Osteocyte (in vitro differentiated cells): ENCODE measurements around the gene MPL. TPM values are rescaled to one million over a fixed set of nuclear protein-coding genes. Genes with fewer than 3 reads are reported as not detected.

Experiments used
- DNase-seq: peaks from one replicate; pipeline ENCODE4 v3.0.0; 2021; ENCODE audit warnings: mixed read lengths; ENCODE audit not compliant: unreplicated experiment; ENCODE audit errors: extremely low spot score
- H3K27ac Mint-ChIP-seq: one replicate; pipeline ENCODE4 v1.8.0; 2021; ENCODE audit warnings: mild to moderate bottlenecking, mixed read lengths; ENCODE audit not compliant: unreplicated experiment
- H3K27me3 Mint-ChIP-seq: one replicate; pipeline ENCODE4 v1.8.0; 2021; ENCODE audit warnings: mixed read lengths; ENCODE audit not compliant: unreplicated experiment
- H3K36me3 Mint-ChIP-seq: one replicate; pipeline ENCODE4 v1.8.0; 2021; ENCODE audit warnings: mixed read lengths; ENCODE audit not compliant: unreplicated experiment
- H3K4me1 Mint-ChIP-seq: one replicate; pipeline ENCODE4 v1.8.0; 2021; ENCODE audit warnings: mixed read lengths; ENCODE audit not compliant: unreplicated experiment
- H3K4me3 Mint-ChIP-seq: one replicate; pipeline ENCODE4 v1.8.0; 2021; ENCODE audit warnings: mild to moderate bottlenecking, moderate library complexity, mixed read lengths; ENCODE audit not compliant: unreplicated experiment
- H3K9me3 Mint-ChIP-seq: one replicate; pipeline ENCODE4 v1.8.0; 2021; ENCODE audit warnings: mixed read lengths; ENCODE audit not compliant: unreplicated experiment
- CTCF ChIP-seq: fragments of 200-600 bp; sonication (generic); IDR thresholded peaks from 2 replicates; pipeline ENCODE4 v1.5.0; 2021; ENCODE audit warnings: antibody characterized with exemption, mild to moderate bottlenecking, moderate library complexity
- total RNA-seq: library from RNA; stranded (reverse); gene quantifications from 2 replicates; pipeline ENCODE4 v1.2.1, GENCODE V29; 2021

Gene MPL
- total RNA-seq, 1 donor from 2014 or later: not detected

DNA sequence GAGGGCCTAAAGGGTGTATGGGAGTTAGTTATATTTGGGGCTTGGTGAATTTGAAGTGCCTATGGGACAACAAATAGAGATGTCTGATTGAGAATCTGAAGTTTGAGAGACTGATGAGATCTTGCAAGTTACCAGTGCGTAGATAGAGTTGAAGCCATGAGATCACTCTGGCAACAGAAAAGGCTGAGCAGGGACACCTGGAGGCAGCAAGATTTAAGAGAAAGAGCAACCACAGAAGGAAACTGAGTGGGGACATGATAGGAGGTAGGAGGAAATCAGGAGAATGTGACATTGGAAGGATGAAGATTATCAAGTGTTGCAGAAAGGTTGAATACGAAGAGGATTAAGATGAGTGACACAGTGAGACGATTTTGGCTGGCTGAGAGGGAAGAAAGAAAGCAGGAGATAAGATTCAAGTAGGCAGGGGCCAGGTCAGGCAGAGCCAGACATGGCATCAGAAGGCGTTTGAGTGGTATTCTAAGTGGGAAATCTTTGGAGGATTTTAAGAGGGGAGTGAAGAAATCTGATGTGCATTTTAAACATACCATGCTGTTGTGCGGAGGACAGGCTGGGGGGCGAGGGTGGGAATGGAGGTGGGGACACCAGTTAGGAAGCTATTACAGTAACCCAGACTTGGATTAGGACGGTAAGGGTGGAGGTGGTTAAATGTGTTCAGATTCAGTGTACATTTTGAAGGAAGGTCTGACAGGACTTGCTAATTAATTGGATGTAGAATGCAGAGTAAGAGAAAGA lies 3.0 kb upstream of the MPL start:
- no peak for TF ChIP-seq CTCF
- no peak overlapping the region for H3K4me3 Mint-ChIP-seq
- no peak overlapping the region for H3K27ac Mint-ChIP-seq
- H3K36me3 Mint-ChIP-seq: no peaks in the 10 kb centered on the region
- no peaks in the 10 kb centered on the region for H3K27me3 Mint-ChIP-seq
- DNase-seq: no peak
- no peaks in the 10 kb centered on the region for H3K9me3 Mint-ChIP-seq
- peaks cover 10% of the 10 kb centered on the region for H3K4me1 Mint-ChIP-seq

DNA sequence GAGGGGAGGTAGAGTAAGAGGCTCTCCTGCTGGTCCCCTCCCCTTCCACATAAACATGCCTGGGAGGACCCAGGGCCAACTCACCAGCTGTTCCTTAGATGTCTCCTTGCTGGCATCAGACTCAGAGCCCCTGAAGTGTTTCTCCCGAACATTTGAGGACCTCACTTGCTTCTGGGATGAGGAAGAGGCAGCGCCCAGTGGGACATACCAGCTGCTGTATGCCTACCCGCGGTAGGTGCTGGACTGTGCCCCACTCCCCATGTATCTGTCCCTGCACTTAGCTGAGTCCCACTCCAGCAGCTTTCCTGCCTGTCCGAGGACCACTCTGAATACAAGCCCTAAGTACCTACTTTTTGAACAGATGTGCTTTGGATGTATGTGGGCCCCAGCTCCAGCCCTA lies 383 bp downstream of the MPL start:
- no peak overlapping the region for H3K4me3 Mint-ChIP-seq
- no peaks in the 10 kb centered on the region for H3K36me3 Mint-ChIP-seq
- no peaks in the 10 kb centered on the region for H3K4me1 Mint-ChIP-seq
- no peaks in the 10 kb centered on the region for H3K9me3 Mint-ChIP-seq
- no peak overlapping the region for H3K27ac Mint-ChIP-seq
- no peak for TF ChIP-seq CTCF
- DNase-seq: no peak
- peaks cover 3% of the 10 kb centered on the region for H3K27me3 Mint-ChIP-seq

GRCh38 chr1:43339584-43340232 lies 2.1 kb downstream of the MPL start:
- TF ChIP-seq CTCF: no peak
- no peaks in the 10 kb centered on the region for H3K4me1 Mint-ChIP-seq
- H3K27me3 Mint-ChIP-seq: peaks cover 3% of the 10 kb centered on the region
- no peak for DNase-seq
- no peak overlapping the region for H3K27ac Mint-ChIP-seq
- no peaks in the 10 kb centered on the region for H3K9me3 Mint-ChIP-seq
- H3K36me3 Mint-ChIP-seq: no peaks in the 10 kb centered on the region
- no peak overlapping the region for H3K4me3 Mint-ChIP-seq

DNA sequence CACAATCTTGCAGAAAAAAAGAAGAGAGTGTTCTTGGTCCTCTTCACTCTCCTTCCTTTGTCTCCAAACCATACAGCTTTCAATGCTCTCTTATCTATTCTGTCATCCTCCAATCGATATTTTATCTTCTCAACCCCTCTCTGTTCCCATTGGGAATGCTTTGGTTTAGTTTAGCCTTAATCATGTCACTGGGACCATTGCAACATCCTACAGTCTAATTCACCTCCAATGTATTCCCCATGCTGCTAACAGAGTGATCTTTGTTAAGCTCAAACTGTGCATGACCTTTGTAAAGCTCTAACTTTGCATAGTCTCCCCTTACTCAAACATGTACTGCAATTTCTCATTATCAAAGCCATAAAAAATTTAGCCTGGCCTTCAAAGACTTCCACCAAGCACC lies 2.9 kb downstream of the MPL start:
- TF ChIP-seq CTCF: no peak
- Mint-ChIP-seq H3K27ac (no peak overlapping the region), H3K4me3 (no peak overlapping the region), H3K36me3 (no peaks in the 10 kb centered on the region), H3K4me1 (no peaks in the 10 kb centered on the region), H3K27me3 (peaks cover 3% of the 10 kb centered on the region), H3K9me3 (no peaks in the 10 kb centered on the region)
- no peak for DNase-seq

DNA sequence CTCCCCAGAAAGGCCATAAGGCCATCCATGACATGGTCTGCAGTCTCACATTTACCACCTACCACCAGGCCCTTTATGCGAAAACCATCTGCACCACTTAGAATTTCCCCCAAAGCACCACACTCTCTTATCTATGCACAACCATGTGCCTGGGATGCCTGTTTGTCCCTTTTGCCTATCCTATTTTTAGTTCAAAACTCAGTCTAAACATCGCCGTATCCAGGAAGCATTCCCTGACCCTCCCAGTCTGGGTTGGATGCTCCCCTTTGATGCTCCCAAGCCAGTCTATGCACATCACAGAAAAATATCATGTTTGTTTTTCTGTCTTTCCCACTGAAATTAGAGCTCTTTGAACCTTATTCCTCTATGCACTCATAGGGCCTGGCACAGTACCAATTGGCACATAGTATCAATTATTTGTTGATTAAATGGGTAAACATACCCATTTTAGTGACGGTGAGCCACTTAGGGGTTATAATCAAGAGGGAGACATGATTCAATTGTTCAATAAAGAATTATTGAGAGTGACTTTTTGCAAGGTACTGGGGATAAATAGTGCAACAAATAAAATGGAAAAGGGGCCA lies 6.7 kb downstream of the MPL start:
- peaks cover 8% of the 10 kb centered on the region for H3K27me3 Mint-ChIP-seq
- TF ChIP-seq CTCF: no peak

More for the DNA sequence above, 6.7 kb downstream of the MPL start:
- H3K27ac Mint-ChIP-seq: no peak overlapping the region
- H3K4me1 Mint-ChIP-seq: peaks cover 5% of the 10 kb centered on the region
- DNase-seq: no peak
- no peaks in the 10 kb centered on the region for H3K36me3 Mint-ChIP-seq
- no peak overlapping the region for H3K4me3 Mint-ChIP-seq
- H3K9me3 Mint-ChIP-seq: no peaks in the 10 kb centered on the region
